Stimulated activated CD4-positive, alpha-beta T cell treated with anti-CD3 and anti-CD28 coated beads, TNF-alpha, amount 100 ng/mL, for 1 hour (primary cell): ENCODE data around the gene MAP4K1.

Experiments
- DNase-seq, 3 donors: peaks; one replicate each; pipeline ENCODE4 v3.0.0-alpha.2; 2020; ENCODE audit warnings: low read depth in 3 of 3, low spot score in 1 of 3

Gene MAP4K1

GRCh38 chr19:38617764-38618589, at the start of gene MAP4K1:
Gene MAP4K1 (minus strand): TSS chr19:38617953. CDS start chr19:38617895, 58 bp downstream.
- peak in 2 of 3 donors; percentile 39 to 58 for DNase-seq

- DNase-seq = no peak
Observed at GRCh38 chr19:38666663-38667511, 49.1 kb upstream of the MAP4K1 start.

GRCh38 chr19:38665950-38666662, 48.4 kb upstream of the MAP4K1 start:
- DNase-seq = no peak

- no peak for DNase-seq
Observed at GRCh38 chr19:38665219-38665931, 47.6 kb upstream of the MAP4K1 start.

- DNase-seq = no peak
Observed at GRCh38 chr19:38664503-38665211, 46.9 kb upstream of the MAP4K1 start.

GRCh38 chr19:38663957-38664502, 46.3 kb upstream of the MAP4K1 start:
- DNase-seq = no peak

GRCh38 chr19:38663156-38663651, 45.5 kb upstream of the MAP4K1 start:
- no peak for DNase-seq

GRCh38 chr19:38662537-38663155, 44.9 kb upstream of the MAP4K1 start:
- no peak for DNase-seq

GRCh38 chr19:38661996-38662395, 44.2 kb upstream of the MAP4K1 start:
- DNase-seq = no peak

- no peak for DNase-seq
Observed at GRCh38 chr19:38661136-38661535, 43.4 kb upstream of the MAP4K1 start.

GRCh38 chr19:38660724-38661123, 43.0 kb upstream of the MAP4K1 start:
- no peak for DNase-seq

- no peak for DNase-seq
Observed at GRCh38 chr19:38658462-38659306, 40.9 kb upstream of the MAP4K1 start.

- no peak for DNase-seq
Observed at GRCh38 chr19:38657633-38658222, 40.0 kb upstream of the MAP4K1 start.

- DNase-seq = peak in 1 of 3 donors; percentile 13
Observed at GRCh38 chr19:38656171-38656981, 38.6 kb upstream of the MAP4K1 start.

- no peak for DNase-seq
Observed at GRCh38 chr19:38655148-38655824, 37.5 kb upstream of the MAP4K1 start.

- DNase-seq = no peak
Observed at GRCh38 chr19:38654628-38655055, 36.9 kb upstream of the MAP4K1 start.
